Measurements from ENCODE around the gene NRIP1.

The NRIP1 gene

GRCh38 chr21:14981246-14981645, 83.6 kb downstream of the NRIP1 start:
- Histone ChIP-seq H3K4me2 (ENCODE audit: low read length) (no peak overlapping the region), H3K27me3 (ENCODE audit: low read depth, low read length) (no peaks in the 10 kb centered on the region), H3K4me3 (ENCODE audit: low read length) (no peak overlapping the region), H3K9ac (ENCODE audit: low read length) (no peak overlapping the region), H4K20me1 (ENCODE audit: insufficient read depth, low read length) (no peaks in the 10 kb centered on the region), H3K36me3 (replicated peaks; ENCODE audit: low read depth, low read length) (peaks cover 9% of the 10 kb centered on the region), H3K27ac (ENCODE audit: low read length) (no peak overlapping the region), H3K4me1 (ENCODE audit: low read length) (peaks cover 10% of the 10 kb centered on the region), H3K79me2 (ENCODE audit: low read length) (no peaks in the 10 kb centered on the region), H2AFZ (ENCODE audit: low read depth, low read length) (no peak overlapping the region), H3K9me3 (ENCODE audit: insufficient read depth, low read length) (no peaks in the 10 kb centered on the region)
- TF ChIP-seq CTCF (IDR thresholded peaks at IDR 0.05; ENCODE audit: low read depth, low read length): no peak
- TF ChIP-seq EZH2phosphoT487 (IDR thresholded peaks at IDR 0.05; ENCODE audit: low read depth): no peak

GRCh38 chr21:14979264-14979663, 85.5 kb downstream of the NRIP1 start:
- Histone ChIP-seq H3K9me3 (ENCODE audit: insufficient read depth, low read length) (no peaks in the 10 kb centered on the region), H3K36me3 (replicated peaks; ENCODE audit: low read depth, low read length) (peaks cover 9% of the 10 kb centered on the region), H3K4me2 (ENCODE audit: low read length) (no peak overlapping the region), H3K9ac (ENCODE audit: low read length) (no peak overlapping the region), H4K20me1 (ENCODE audit: insufficient read depth, low read length) (no peaks in the 10 kb centered on the region), H2AFZ (ENCODE audit: low read depth, low read length) (no peak overlapping the region), H3K27me3 (ENCODE audit: low read depth, low read length) (no peaks in the 10 kb centered on the region), H3K4me3 (ENCODE audit: low read length) (no peak overlapping the region), H3K79me2 (ENCODE audit: low read length) (no peaks in the 10 kb centered on the region), H3K27ac (ENCODE audit: low read length) (no peak overlapping the region), H3K4me1 (ENCODE audit: low read length) (0 out of 2 replicates have a peak, but pooled peaks cover 2% of the 10 kb centered on the region)
- TF ChIP-seq EZH2phosphoT487 (IDR thresholded peaks at IDR 0.05; ENCODE audit: low read depth): no peak
- no peak for TF ChIP-seq CTCF (IDR thresholded peaks at IDR 0.05; ENCODE audit: low read depth, low read length)

GRCh38 chr21:14977814-14978213, 87.0 kb downstream of the NRIP1 start:
- Histone ChIP-seq H3K27ac (ENCODE audit: low read length) (no peak overlapping the region), H2AFZ (ENCODE audit: low read depth, low read length) (no peak overlapping the region), H3K4me3 (ENCODE audit: low read length) (no peak overlapping the region), H3K4me2 (ENCODE audit: low read length) (no peak overlapping the region), H3K79me2 (ENCODE audit: low read length) (no peaks in the 10 kb centered on the region), H3K9ac (ENCODE audit: low read length) (no peak overlapping the region), H4K20me1 (ENCODE audit: insufficient read depth, low read length) (no peaks in the 10 kb centered on the region), H3K36me3 (replicated peaks; ENCODE audit: low read depth, low read length) (no peaks in the 10 kb centered on the region), H3K4me1 (ENCODE audit: low read length) (0 out of 2 replicates have a peak, but pooled peaks cover under 1% of the 10 kb centered on the region), H3K27me3 (ENCODE audit: low read depth, low read length) (no peaks in the 10 kb centered on the region), H3K9me3 (ENCODE audit: insufficient read depth, low read length) (no peaks in the 10 kb centered on the region)
- TF ChIP-seq EZH2phosphoT487 (IDR thresholded peaks at IDR 0.05; ENCODE audit: low read depth): no peak
- no peak for TF ChIP-seq CTCF (IDR thresholded peaks at IDR 0.05; ENCODE audit: low read depth, low read length)

GRCh38 chr21:14975136-14975919, 89.5 kb downstream of the NRIP1 start:
- no peaks in the 10 kb centered on the region for H3K27me3 ChIP-seq (ENCODE audit: low read depth, low read length)
- H3K9ac ChIP-seq (ENCODE audit: low read length): no peak overlapping the region
- H3K4me3 ChIP-seq (ENCODE audit: low read length): no peak overlapping the region
- no peak overlapping the region for H2AFZ ChIP-seq (ENCODE audit: low read depth, low read length)
- H3K9me3 ChIP-seq (ENCODE audit: insufficient read depth, low read length): no peaks in the 10 kb centered on the region
- TF ChIP-seq EZH2phosphoT487 (IDR thresholded peaks at IDR 0.05; ENCODE audit: low read depth) (no peak), CTCF (IDR thresholded peaks at IDR 0.05; ENCODE audit: low read depth, low read length) (no peak)
- no peak overlapping the region for H3K4me2 ChIP-seq (ENCODE audit: low read length)
- H4K20me1 ChIP-seq (ENCODE audit: insufficient read depth, low read length): no peaks in the 10 kb centered on the region
- no peak overlapping the region for H3K27ac ChIP-seq (ENCODE audit: low read length)
- no peaks in the 10 kb centered on the region for H3K4me1 ChIP-seq (ENCODE audit: low read length)
- H3K36me3 ChIP-seq (replicated peaks; ENCODE audit: low read depth, low read length): no peaks in the 10 kb centered on the region
- no peaks in the 10 kb centered on the region for H3K79me2 ChIP-seq (ENCODE audit: low read length)
